Gastroesophageal sphincter (tissue), 3 donors: ENCODE data around the gene TMEM164.

Source experiments
- CTCF ChIP-seq, 4 experiments: fragments of 200-600 bp in 2 of 4; fragments of 450-650 bp in 2 of 4; sonication (generic) in 1 of 4; IDR thresholded peaks; one replicate each; pipeline ENCODE4 v1.5.1; 2017 to 2019; ENCODE audit warnings: antibody characterized with exemption in 4 of 4, mild to moderate bottlenecking in 2 of 4, moderate library complexity in 2 of 4
- EP300 ChIP-seq: sonication (generic); formaldehyde crosslinking; IDR thresholded peaks from one replicate; pipeline ENCODE4 v1.6.1; 2017; ENCODE audit warnings: antibody characterized with exemption, mild to moderate bottlenecking
- POLR2A ChIP-seq, 2 donors: fragments of 450-650 bp; IDR thresholded peaks; one replicate each; pipeline ENCODE4 v1.6.1; 2017; ENCODE audit warnings: antibody characterized with exemption in 2 of 2, mild to moderate bottlenecking in 2 of 2, moderate library complexity in 1 of 2
- POLR2AphosphoS5 ChIP-seq: sonication (generic); formaldehyde crosslinking; IDR thresholded peaks from one replicate; pipeline ENCODE4 v1.6.1; 2017; ENCODE audit warnings: antibody characterized with exemption

GRCh38 chrX:110120025-110120424, 117.1 kb downstream of the TMEM164 start:
- TF ChIP-seq CTCF (IDR thresholded peaks at IDR 0.05), result no peak
- no peak for TF ChIP-seq EP300
- no peak for TF ChIP-seq POLR2AphosphoS5
- TF ChIP-seq POLR2A (IDR thresholded peaks at IDR 0.05), result no peak
